ENCODE data around the gene RPUSD1. TPM values are rescaled to one million over a fixed set of nuclear protein-coding genes. Genes with fewer than 3 reads are reported as not detected.

Gene RPUSD1
- polyA plus RNA-seq, 4 donors, result 17.6 to 26.2 (median 21.6) TPM

- Histone ChIP-seq H3K36me3 (ENCODE audit: control insufficient read depth in 3 of 3, insufficient read depth in 2 of 3, low read depth in 1 of 3, low read length in 3 of 3) (peaks cover 0 to 21% (median 0%) of the 10 kb centered on the region in 3 donors), H3K27ac (ENCODE audit: low read depth in 1 of 3, low read length in 2 of 3) (no peak overlapping the region), H3K4me3 (ENCODE audit: low read depth in 1 of 3, low read length in 3 of 3) (no peak overlapping the region), H3K9me3 (ENCODE audit: control insufficient read depth in 2 of 2, insufficient read depth in 1 of 2, low read depth in 1 of 2, low read length in 1 of 2) (peaks cover 0 to 4% of the 10 kb centered on the region in 2 donors), H3K27me3 (ENCODE audit: control insufficient read depth in 3 of 3, insufficient read depth in 3 of 3, low read length in 3 of 3) (peaks cover 5 to 48% (median 27%) of the 10 kb centered on the region in 3 donors), H3K4me1 (ENCODE audit: control insufficient read depth in 3 of 3, insufficient read depth in 2 of 3, low read depth in 1 of 3, low read length in 2 of 3) (no peaks in the 10 kb centered on the region)
- DNase-seq (no peak), FAIRE-seq (no peak)
- WGBS, 3 donors, result 41 to 57% (median 42%) methylated on average over 22 of the region's 22 CpGs
Observed at GRCh38 chr16:799111-799947, 11.1 kb upstream of the RPUSD1 start.

- DNase-seq, result no peak
- Histone ChIP-seq H3K4me1 (ENCODE audit: control insufficient read depth in 3 of 3, insufficient read depth in 2 of 3, low read depth in 1 of 3, low read length in 2 of 3) (no peaks in the 10 kb centered on the region), H3K9me3 (ENCODE audit: control insufficient read depth in 2 of 2, insufficient read depth in 1 of 2, low read depth in 1 of 2, low read length in 1 of 2) (peaks cover 0 to 4% of the 10 kb centered on the region in 2 donors), H3K36me3 (ENCODE audit: control insufficient read depth in 3 of 3, insufficient read depth in 2 of 3, low read depth in 1 of 3, low read length in 3 of 3) (peaks cover 0 to 24% (median 0%) of the 10 kb centered on the region in 3 donors), H3K27ac (ENCODE audit: low read depth in 1 of 3, low read length in 2 of 3) (no peak overlapping the region), H3K27me3 (ENCODE audit: control insufficient read depth in 3 of 3, insufficient read depth in 3 of 3, low read length in 3 of 3) (peaks cover 5 to 45% (median 27%) of the 10 kb centered on the region in 3 donors), H3K4me3 (ENCODE audit: low read depth in 1 of 3, low read length in 3 of 3) (no peak overlapping the region)
- 80 to 85% (median 81%) methylated on average over 19 of the region's 19 CpGs for WGBS, 3 donors
- FAIRE-seq, result no peak
Observed at GRCh38 chr16:798666-799065, 10.5 kb upstream of the RPUSD1 start.

GRCh38 chr16:797686-798085 lies 9.5 kb upstream of the RPUSD1 start:
- WGBS, 3 donors, result 94 to 97% (median 97%) methylated on average over 21 to 22 of the region's 22 CpGs
- H3K36me3 ChIP-seq (ENCODE audit: control insufficient read depth in 3 of 3, insufficient read depth in 2 of 3, low read depth in 1 of 3, low read length in 3 of 3), result peaks cover 0 to 34% (median 0%) of the 10 kb centered on the region in 3 donors
- H3K9me3 ChIP-seq (ENCODE audit: control insufficient read depth in 2 of 2, insufficient read depth in 1 of 2, low read depth in 1 of 2, low read length in 1 of 2), result peaks cover 0 to 4% of the 10 kb centered on the region in 2 donors
- H3K4me1 ChIP-seq (ENCODE audit: control insufficient read depth in 3 of 3, insufficient read depth in 2 of 3, low read depth in 1 of 3, low read length in 2 of 3), result no peaks in the 10 kb centered on the region
- peaks cover 3 to 35% (median 27%) of the 10 kb centered on the region in 3 donors for H3K27me3 ChIP-seq (ENCODE audit: control insufficient read depth in 3 of 3, insufficient read depth in 3 of 3, low read length in 3 of 3)
- no peak for FAIRE-seq
- no peak overlapping the region for H3K4me3 ChIP-seq (ENCODE audit: low read depth in 1 of 3, low read length in 3 of 3)
- no peak for DNase-seq
- H3K27ac ChIP-seq (ENCODE audit: low read depth in 1 of 3, low read length in 2 of 3), result no peak overlapping the region

GRCh38 chr16:797120-797420 lies 8.9 kb upstream of the RPUSD1 start:
- Histone ChIP-seq H3K4me1 (ENCODE audit: control insufficient read depth in 3 of 3, insufficient read depth in 2 of 3, low read depth in 1 of 3, low read length in 2 of 3) (no peaks in the 10 kb centered on the region), H3K27me3 (ENCODE audit: control insufficient read depth in 3 of 3, insufficient read depth in 3 of 3, low read length in 3 of 3) (peaks cover 0 to 29% (median 23%) of the 10 kb centered on the region in 3 donors), H3K4me3 (ENCODE audit: low read depth in 1 of 3, low read length in 3 of 3) (no peak overlapping the region), H3K9me3 (ENCODE audit: control insufficient read depth in 2 of 2, insufficient read depth in 1 of 2, low read depth in 1 of 2, low read length in 1 of 2) (peaks cover 0 to 4% of the 10 kb centered on the region in 2 donors), H3K27ac (ENCODE audit: low read depth in 1 of 3, low read length in 2 of 3) (no peak overlapping the region), H3K36me3 (ENCODE audit: control insufficient read depth in 3 of 3, insufficient read depth in 2 of 3, low read depth in 1 of 3, low read length in 3 of 3) (peaks cover 0 to 39% (median 0%) of the 10 kb centered on the region in 3 donors)
- DNase-seq (peak in 1 of 2 donors; percentile 37), FAIRE-seq (no peak)
- 90 to 96% (median 95%) methylated on average over 2 of the region's 2 CpGs for WGBS, 3 donors

GRCh38 chr16:796296-797119 lies 8.3 kb upstream of the RPUSD1 start:
- Histone ChIP-seq H3K36me3 (ENCODE audit: control insufficient read depth in 3 of 3, insufficient read depth in 2 of 3, low read depth in 1 of 3, low read length in 3 of 3) (peaks cover 0 to 44% (median 0%) of the 10 kb centered on the region in 3 donors), H3K4me3 (ENCODE audit: low read depth in 1 of 3, low read length in 3 of 3) (no peak overlapping the region), H3K27ac (ENCODE audit: low read depth in 1 of 3, low read length in 2 of 3) (no peak overlapping the region), H3K27me3 (ENCODE audit: control insufficient read depth in 3 of 3, insufficient read depth in 3 of 3, low read length in 3 of 3) (peaks cover 0 to 23% (median 21%) of the 10 kb centered on the region in 3 donors), H3K4me1 (ENCODE audit: control insufficient read depth in 3 of 3, insufficient read depth in 2 of 3, low read depth in 1 of 3, low read length in 2 of 3) (no peaks in the 10 kb centered on the region), H3K9me3 (ENCODE audit: control insufficient read depth in 2 of 2, insufficient read depth in 1 of 2, low read depth in 1 of 2, low read length in 1 of 2) (peaks cover 0 to 4% of the 10 kb centered on the region in 2 donors)
- FAIRE-seq (no peak), DNase-seq (no peak)
- 93 to 96% (median 95%) methylated on average over 35 to 38 of the region's 38 CpGs for WGBS, 3 donors

GRCh38 chr16:795580-796229 lies 7.5 kb upstream of the RPUSD1 start:
- Histone ChIP-seq H3K27ac (ENCODE audit: low read depth in 1 of 3, low read length in 2 of 3) (no peak overlapping the region), H3K4me1 (ENCODE audit: control insufficient read depth in 3 of 3, insufficient read depth in 2 of 3, low read depth in 1 of 3, low read length in 2 of 3) (no peaks in the 10 kb centered on the region), H3K4me3 (ENCODE audit: low read depth in 1 of 3, low read length in 3 of 3) (no peak overlapping the region), H3K9me3 (ENCODE audit: control insufficient read depth in 2 of 2, insufficient read depth in 1 of 2, low read depth in 1 of 2, low read length in 1 of 2) (peaks cover 0 to 4% of the 10 kb centered on the region in 2 donors), H3K36me3 (ENCODE audit: control insufficient read depth in 3 of 3, insufficient read depth in 2 of 3, low read depth in 1 of 3, low read length in 3 of 3) (peaks cover 0 to 53% (median 0%) of the 10 kb centered on the region in 3 donors), H3K27me3 (ENCODE audit: control insufficient read depth in 3 of 3, insufficient read depth in 3 of 3, low read length in 3 of 3) (peaks cover 0 to 15% (median 13%) of the 10 kb centered on the region in 3 donors)
- no peak for DNase-seq
- FAIRE-seq, result no peak
- 62 to 85% (median 79%) methylated on average over 28 to 33 of the region's 33 CpGs for WGBS, 3 donors

- FAIRE-seq, result no peak
- Histone ChIP-seq H3K27ac (ENCODE audit: low read depth in 1 of 3, low read length in 2 of 3) (no peak overlapping the region), H3K4me3 (ENCODE audit: low read depth in 1 of 3, low read length in 3 of 3) (no peak overlapping the region), H3K36me3 (ENCODE audit: control insufficient read depth in 3 of 3, insufficient read depth in 2 of 3, low read depth in 1 of 3, low read length in 3 of 3) (peaks cover 0 to 60% (median 0%) of the 10 kb centered on the region in 3 donors), H3K27me3 (ENCODE audit: control insufficient read depth in 3 of 3, insufficient read depth in 3 of 3, low read length in 3 of 3) (peaks cover 0 to 10% (median 8%) of the 10 kb centered on the region in 3 donors), H3K4me1 (ENCODE audit: control insufficient read depth in 3 of 3, insufficient read depth in 2 of 3, low read depth in 1 of 3, low read length in 2 of 3) (no peaks in the 10 kb centered on the region), H3K9me3 (ENCODE audit: control insufficient read depth in 2 of 2, insufficient read depth in 1 of 2, low read depth in 1 of 2, low read length in 1 of 2) (peaks cover 0 to 4% of the 10 kb centered on the region in 2 donors)
- 80 to 87% (median 85%) methylated on average over 29 to 31 of the region's 31 CpGs for WGBS, 3 donors
- DNase-seq, result no peak
Observed at GRCh38 chr16:794853-795466, 6.8 kb upstream of the RPUSD1 start.

Measured in small intestine (tissue), 7 donors.